Measurements from ENCODE around the gene MYL5. TPM values are rescaled to one million over a fixed set of nuclear protein-coding genes. Genes with fewer than 3 reads are reported as not detected.

The MYL5 gene
- total RNA-seq, 5 donors from 2014 or later (not counting 1 experiment from before 2014, with no cell fraction given): 21.1 to 26.3 (median 21.9) TPM

- CTCF ChIA-PET: no interaction called here
These were observed 25.1 kb upstream of the MYL5 start for GRCh38 chr4:649293-649625.

GRCh38 chr4:649751-650310, 24.5 kb upstream of the MYL5 start:
- no peak overlapping the region for H3K4me3 Mint-ChIP-seq
- no peaks in the 10 kb centered on the region for H3K36me3 ChIP-seq (ENCODE audit: control insufficient read depth in 2 of 2, extremely low read depth in 1 of 2, insufficient read depth in 1 of 2, low read length in 1 of 2)
- H3K36me3 Mint-ChIP-seq: no peaks in the 10 kb centered on the region
- CTCF ChIA-PET: no interaction called here
- no peak overlapping the region for H3K27ac ChIP-seq (ENCODE audit: low read length)
- POLR2A ChIA-PET: no interaction called here
- H3K27me3 ChIP-seq (replicated peaks in 1 of 2; ENCODE audit: control insufficient read depth in 2 of 2, extremely low read depth in 1 of 2, insufficient read depth in 2 of 2, low read length in 1 of 2): peaks cover 0 to 66% of the 10 kb centered on the region in 2 experiments
- ATAC-seq (replicated peaks in 1 of 4) (no peak), DNase-seq (no peak)
- peaks cover 5 to 12% (median 5%) of the 10 kb centered on the region in 3 donors for H3K4me1 Mint-ChIP-seq
- no peaks in the 10 kb centered on the region for H3K9me3 ChIP-seq
- no peaks in the 10 kb centered on the region for H3K9me3 Mint-ChIP-seq
- H3K4me3 ChIP-seq (ENCODE audit: control insufficient read depth in 1 of 2, extremely low read depth in 1 of 2, low read length in 1 of 2): no peak overlapping the region
- 89% methylated on average over 12 of the region's 13 CpGs for WGBS (ENCODE audit: insufficient coverage)
- H3K27me3 Mint-ChIP-seq: peaks cover 13 to 31% of the 10 kb centered on the region in 2 donors
- no peaks in the 10 kb centered on the region for H3K4me1 ChIP-seq (ENCODE audit: control insufficient read depth in 1 of 2, extremely low read depth in 1 of 2, insufficient read depth in 2 of 2, low read length in 2 of 2)
- no peak overlapping the region for H3K27ac Mint-ChIP-seq

More at GRCh38 chr4:649293-649625, 25.1 kb upstream of the MYL5 start:
- H3K4me1 Mint-ChIP-seq: peaks cover 5 to 12% (median 5%) of the 10 kb centered on the region in 3 donors
- Histone ChIP-seq H3K4me1 (ENCODE audit: control insufficient read depth in 1 of 2, extremely low read depth in 1 of 2, insufficient read depth in 2 of 2, low read length in 2 of 2) (no peaks in the 10 kb centered on the region), H3K36me3 (ENCODE audit: control insufficient read depth in 2 of 2, extremely low read depth in 1 of 2, insufficient read depth in 1 of 2, low read length in 1 of 2) (no peaks in the 10 kb centered on the region), H3K9me3 (no peaks in the 10 kb centered on the region), H3K27ac (ENCODE audit: low read length) (no peak overlapping the region), H3K27me3 (replicated peaks in 1 of 2; ENCODE audit: control insufficient read depth in 2 of 2, extremely low read depth in 1 of 2, insufficient read depth in 2 of 2, low read length in 1 of 2) (peaks cover 0 to 63% of the 10 kb centered on the region in 2 experiments), H3K4me3 (ENCODE audit: control insufficient read depth in 1 of 2, extremely low read depth in 1 of 2, low read length in 1 of 2) (no peak overlapping the region)
- H3K27me3 Mint-ChIP-seq: peaks cover 14 to 31% of the 10 kb centered on the region in 2 donors
- H3K9me3 Mint-ChIP-seq: no peaks in the 10 kb centered on the region
- no peak overlapping the region for H3K27ac Mint-ChIP-seq
- WGBS (ENCODE audit: insufficient coverage): 91% methylated on average over 6 of the region's 7 CpGs
- POLR2A ChIA-PET: no interaction called here
- no peak for ATAC-seq (replicated peaks in 1 of 4)
- no peak overlapping the region for H3K4me3 Mint-ChIP-seq
- no peaks in the 10 kb centered on the region for H3K36me3 Mint-ChIP-seq
- DNase-seq: no peak

DNA sequence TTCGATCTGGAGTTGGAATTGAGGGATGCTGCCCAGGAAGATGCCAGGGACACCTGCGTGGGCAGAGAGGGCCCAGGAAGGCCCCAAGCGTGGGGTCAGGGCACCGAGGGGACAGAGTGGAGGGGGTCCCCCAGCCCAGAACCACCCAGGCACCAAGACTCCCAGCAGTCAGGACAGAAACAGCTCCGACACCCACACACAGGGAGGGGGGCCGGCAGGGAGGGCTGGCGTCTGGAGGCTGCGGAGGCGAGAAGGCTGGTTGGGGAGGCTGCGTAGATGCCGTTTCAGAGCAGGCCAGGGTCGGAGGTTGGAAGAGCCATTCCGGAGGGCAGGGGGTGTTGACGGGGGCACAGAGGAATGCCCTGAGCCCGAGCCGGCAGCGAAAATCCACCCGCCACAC, 23.9 kb upstream of the MYL5 start:
- 85% methylated on average over 15 of the region's 18 CpGs for WGBS (ENCODE audit: insufficient coverage)
- H3K27ac Mint-ChIP-seq: no peak overlapping the region
- H3K27me3 Mint-ChIP-seq: peaks cover 11 to 31% of the 10 kb centered on the region in 2 donors

DNA sequence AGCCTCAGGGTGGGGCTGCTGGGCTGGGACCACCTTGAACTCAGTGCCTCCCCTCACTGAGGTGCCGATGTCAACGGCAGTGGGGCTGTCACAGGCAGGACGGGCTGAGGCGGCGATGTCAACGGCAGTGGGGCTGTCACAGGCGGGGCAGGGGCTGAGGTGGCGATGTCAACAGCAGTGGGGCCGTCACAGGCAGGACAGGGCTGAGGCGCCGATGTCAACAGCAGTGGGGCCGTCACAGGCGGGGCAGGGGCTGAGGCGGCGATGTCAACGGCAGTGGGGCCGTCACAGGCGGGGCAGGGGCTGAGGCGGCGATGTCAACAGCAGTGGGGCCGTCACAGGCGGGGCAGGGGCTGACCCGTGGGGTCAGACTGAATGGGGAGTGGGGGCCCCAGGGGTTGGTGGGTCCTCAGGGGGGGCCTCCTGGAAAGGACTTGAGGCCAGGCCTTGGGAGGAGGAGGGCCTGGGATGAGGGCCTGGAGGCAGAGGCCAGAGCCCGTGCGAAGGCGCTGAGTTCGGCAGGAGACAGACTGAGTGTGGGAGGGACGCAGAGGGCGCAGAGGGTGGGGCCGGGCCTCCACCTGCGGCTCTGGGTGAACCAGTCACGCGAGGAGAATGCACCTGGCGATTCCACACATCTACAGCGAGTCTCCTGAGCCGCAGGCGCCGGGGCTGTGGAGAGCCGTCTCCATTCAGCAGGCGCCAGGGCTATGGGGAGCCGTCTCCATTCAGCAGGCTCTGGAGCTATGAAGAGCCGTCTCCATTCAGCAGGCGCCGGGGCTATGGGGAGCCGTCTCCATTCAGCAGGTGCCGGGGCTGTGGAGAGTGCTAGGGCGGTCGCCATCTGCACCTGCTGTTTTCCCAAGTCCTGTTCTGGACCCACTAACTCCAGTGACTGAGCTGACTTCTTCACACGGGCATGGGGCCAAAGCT, 23.1 kb upstream of the MYL5 start:
- DNase-seq: no peak
- ChIA-PET CTCF (no interaction called here), POLR2A (no interaction called here)
- Mint-ChIP-seq H3K4me1 (peaks cover 3 to 7% (median 4%) of the 10 kb centered on the region in 3 donors), H3K36me3 (no peaks in the 10 kb centered on the region), H3K4me3 (no peak overlapping the region), H3K27ac (no peak overlapping the region), H3K9me3 (no peaks in the 10 kb centered on the region), H3K27me3 (peaks cover 5 to 26% of the 10 kb centered on the region in 2 donors)
- WGBS (ENCODE audit: insufficient coverage): 54% methylated on average over 32 of the region's 49 CpGs
- Histone ChIP-seq H3K27ac (ENCODE audit: low read length) (no peak overlapping the region), H3K9me3 (no peaks in the 10 kb centered on the region), H3K27me3 (replicated peaks in 1 of 2; ENCODE audit: control insufficient read depth in 2 of 2, extremely low read depth in 1 of 2, insufficient read depth in 2 of 2, low read length in 1 of 2) (peaks cover 0 to 73% of the 10 kb centered on the region in 2 experiments), H3K4me1 (ENCODE audit: control insufficient read depth in 1 of 2, extremely low read depth in 1 of 2, insufficient read depth in 2 of 2, low read length in 2 of 2) (no peaks in the 10 kb centered on the region), H3K4me3 (ENCODE audit: control insufficient read depth in 1 of 2, extremely low read depth in 1 of 2, low read length in 1 of 2) (no peak overlapping the region), H3K36me3 (ENCODE audit: control insufficient read depth in 2 of 2, extremely low read depth in 1 of 2, insufficient read depth in 1 of 2, low read length in 1 of 2) (no peaks in the 10 kb centered on the region)
- ATAC-seq (replicated peaks in 1 of 4): no peak

More for the DNA sequence above, 23.9 kb upstream of the MYL5 start:
- Histone ChIP-seq H3K36me3 (ENCODE audit: control insufficient read depth in 2 of 2, extremely low read depth in 1 of 2, insufficient read depth in 1 of 2, low read length in 1 of 2) (no peaks in the 10 kb centered on the region), H3K9me3 (no peaks in the 10 kb centered on the region), H3K27me3 (replicated peaks in 1 of 2; ENCODE audit: control insufficient read depth in 2 of 2, extremely low read depth in 1 of 2, insufficient read depth in 2 of 2, low read length in 1 of 2) (peaks cover 0 to 70% of the 10 kb centered on the region in 2 experiments), H3K27ac (ENCODE audit: low read length) (no peak overlapping the region), H3K4me3 (ENCODE audit: control insufficient read depth in 1 of 2, extremely low read depth in 1 of 2, low read length in 1 of 2) (no peak overlapping the region), H3K4me1 (ENCODE audit: control insufficient read depth in 1 of 2, extremely low read depth in 1 of 2, insufficient read depth in 2 of 2, low read length in 2 of 2) (no peaks in the 10 kb centered on the region)
- DNase-seq: no peak
- POLR2A ChIA-PET: no interaction called here
- no peak overlapping the region for H3K4me3 Mint-ChIP-seq
- no peaks in the 10 kb centered on the region for H3K9me3 Mint-ChIP-seq
- CTCF ChIA-PET: no interaction called here
- H3K36me3 Mint-ChIP-seq: no peaks in the 10 kb centered on the region
- no peak for ATAC-seq (replicated peaks in 1 of 4)
- H3K4me1 Mint-ChIP-seq: peaks cover 5 to 12% (median 5%) of the 10 kb centered on the region in 3 donors

DNA sequence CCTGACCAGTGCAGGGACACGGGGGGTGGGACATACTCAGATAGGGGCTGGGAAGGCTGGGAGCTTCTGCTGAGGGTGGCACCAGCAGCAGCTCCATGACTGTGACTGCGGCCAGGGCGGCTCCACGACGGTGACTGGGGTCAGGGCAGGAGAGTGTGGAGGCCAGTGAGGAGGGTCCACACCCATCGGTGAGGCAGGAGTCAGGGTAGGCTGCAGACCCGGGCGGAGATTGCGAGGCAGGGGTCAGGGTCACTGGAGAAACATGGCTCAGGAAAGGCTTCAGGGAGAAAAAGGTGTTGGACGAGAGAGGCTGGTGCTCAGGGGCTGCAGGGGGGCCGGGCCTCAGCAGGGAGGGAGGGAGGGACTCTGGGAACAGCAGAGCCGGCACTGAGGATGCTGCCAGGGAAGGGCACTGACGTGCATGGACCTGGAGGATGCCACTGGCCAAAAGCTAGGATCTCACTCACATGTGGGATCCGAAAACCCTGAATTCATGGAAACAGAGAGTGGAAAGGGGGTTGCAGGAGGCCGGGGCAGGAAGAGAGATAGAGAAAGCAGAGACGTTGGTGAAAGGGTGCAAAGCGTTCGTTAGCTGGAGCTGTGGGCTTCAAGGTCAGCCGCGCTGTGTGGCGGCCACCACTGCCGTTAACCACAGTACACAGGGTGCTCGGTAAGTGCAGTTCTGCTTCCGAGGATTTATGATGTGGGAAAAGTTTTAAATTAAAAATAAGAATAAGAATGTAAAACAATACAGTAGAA, 22.3 kb upstream of the MYL5 start:
- no peak overlapping the region for H3K27ac Mint-ChIP-seq
- Histone ChIP-seq H3K27me3 (replicated peaks in 1 of 2; ENCODE audit: control insufficient read depth in 2 of 2, extremely low read depth in 1 of 2, insufficient read depth in 2 of 2, low read length in 1 of 2) (peaks cover 0 to 66% of the 10 kb centered on the region in 2 experiments), H3K4me1 (ENCODE audit: control insufficient read depth in 1 of 2, extremely low read depth in 1 of 2, insufficient read depth in 2 of 2, low read length in 2 of 2) (no peaks in the 10 kb centered on the region), H3K4me3 (ENCODE audit: control insufficient read depth in 1 of 2, extremely low read depth in 1 of 2, low read length in 1 of 2) (no peak overlapping the region), H3K36me3 (ENCODE audit: control insufficient read depth in 2 of 2, extremely low read depth in 1 of 2, insufficient read depth in 1 of 2, low read length in 1 of 2) (no peaks in the 10 kb centered on the region), H3K27ac (ENCODE audit: low read length) (no peak overlapping the region), H3K9me3 (no peaks in the 10 kb centered on the region)
- peaks cover 0 to 21% of the 10 kb centered on the region in 2 donors for H3K27me3 Mint-ChIP-seq
- no peak overlapping the region for H3K4me3 Mint-ChIP-seq
- no peaks in the 10 kb centered on the region for H3K36me3 Mint-ChIP-seq
- no peak for ATAC-seq (replicated peaks in 1 of 4)
- POLR2A ChIA-PET: no interaction called here
- no peaks in the 10 kb centered on the region for H3K4me1 Mint-ChIP-seq
- CTCF ChIA-PET: no interaction called here
- no peak for DNase-seq
- no peaks in the 10 kb centered on the region for H3K9me3 Mint-ChIP-seq
- 77% methylated on average over 16 of the region's 24 CpGs for WGBS (ENCODE audit: insufficient coverage)

DNA sequence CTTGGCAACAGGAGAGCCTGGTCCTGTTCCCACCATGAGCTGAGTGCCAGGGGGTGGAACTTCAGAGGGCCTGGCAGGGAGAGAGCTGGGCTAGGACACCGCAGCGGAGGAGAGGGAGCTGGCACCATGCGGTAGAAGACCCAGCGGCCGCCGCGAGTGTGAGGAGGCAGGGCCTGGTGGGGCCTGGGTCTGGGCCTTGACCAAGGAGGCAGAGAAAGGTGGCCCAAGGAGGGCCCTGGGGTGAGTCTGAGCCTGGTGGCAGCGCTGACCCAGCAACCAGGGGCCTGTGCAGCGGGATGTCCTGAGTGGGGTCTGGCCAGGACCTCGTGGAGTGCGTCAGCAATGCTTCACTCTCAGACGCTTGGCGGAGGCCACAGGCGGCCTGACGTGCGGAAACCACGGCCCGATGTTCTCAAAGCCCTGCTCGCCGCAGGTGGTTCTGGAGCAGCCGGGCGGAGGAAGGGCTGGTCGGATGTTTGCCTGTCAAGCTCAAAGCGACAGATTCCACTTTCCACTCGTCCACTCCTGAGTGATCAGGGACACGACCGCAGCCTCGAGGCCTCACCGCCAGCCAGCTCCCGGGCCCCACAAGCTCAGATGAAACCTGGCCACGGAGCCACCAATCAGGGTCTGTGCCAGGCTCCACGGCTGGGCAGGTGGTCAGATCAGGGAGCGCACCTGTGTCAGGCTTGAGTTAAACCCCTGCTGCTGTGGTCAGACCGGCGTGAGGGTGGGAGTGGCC, 21.1 kb upstream of the MYL5 start:
- H3K4me1 Mint-ChIP-seq: no peaks in the 10 kb centered on the region
- H3K36me3 Mint-ChIP-seq: no peaks in the 10 kb centered on the region
- no peak overlapping the region for H3K4me3 Mint-ChIP-seq
- H3K4me3 ChIP-seq (ENCODE audit: control insufficient read depth in 1 of 2, extremely low read depth in 1 of 2, low read length in 1 of 2): no peak overlapping the region
- H3K27me3 ChIP-seq (replicated peaks in 1 of 2; ENCODE audit: control insufficient read depth in 2 of 2, extremely low read depth in 1 of 2, insufficient read depth in 2 of 2, low read length in 1 of 2): peaks cover 0 to 55% of the 10 kb centered on the region in 2 experiments
- no peak overlapping the region for H3K27ac ChIP-seq (ENCODE audit: low read length)
- WGBS (ENCODE audit: insufficient coverage): 90% methylated on average over 35 of the region's 35 CpGs
- no peak for ATAC-seq (replicated peaks in 1 of 4)
- ChIA-PET CTCF (no interaction called here), POLR2A (no interaction called here)
- H3K36me3 ChIP-seq (ENCODE audit: control insufficient read depth in 2 of 2, extremely low read depth in 1 of 2, insufficient read depth in 1 of 2, low read length in 1 of 2): no peaks in the 10 kb centered on the region
- DNase-seq: no peak
- H3K9me3 ChIP-seq: no peaks in the 10 kb centered on the region
- H3K9me3 Mint-ChIP-seq: no peaks in the 10 kb centered on the region
- no peak overlapping the region for H3K27ac Mint-ChIP-seq
- H3K27me3 Mint-ChIP-seq: peaks cover 0 to 18% of the 10 kb centered on the region in 2 donors
- no peaks in the 10 kb centered on the region for H3K4me1 ChIP-seq (ENCODE audit: control insufficient read depth in 1 of 2, extremely low read depth in 1 of 2, insufficient read depth in 2 of 2, low read length in 2 of 2)
